NCI-H146 treated with DMSO at 0.1 percent for 48 hours (cell line): ENCODE data around the gene RPP30.
"Not testable (repeated sequence)": the region's sequence is repeated elsewhere in the genome, so short reads cannot be mapped to it uniquely, and the experiment has no call there.

Source experiments
- DNase-seq: peaks from one replicate; lab custom pipeline; 2025; ENCODE audit not compliant: unreplicated experiment; lab: John Stamatoyannopoulos, UW

RPP30 gene

GRCh38 chr10:90939116-90939515 lies 67.3 kb downstream of the RPP30 start:
- no peak for DNase-seq

GRCh38 chr10:90939648-90940047 lies 67.9 kb downstream of the RPP30 start:
- DNase-seq: no peak

- DNase-seq: not testable (repeated sequence)
Measured at GRCh38 chr10:90942980-90943379, 71.2 kb downstream of the RPP30 start.

GRCh38 chr10:90944749-90945148 lies 73.0 kb downstream of the RPP30 start:
- DNase-seq: no peak

- DNase-seq: no peak
Measured at GRCh38 chr10:90945491-90946070, 73.8 kb downstream of the RPP30 start.

- DNase-seq: no peak
Measured at GRCh38 chr10:90947030-90947960, 75.5 kb downstream of the RPP30 start.
